Lower lobe of right lung (tissue), 2 donors: ENCODE results near the gene SLC35F3. TPM values are rescaled to one million over a fixed set of nuclear protein-coding genes. Genes with fewer than 3 reads are reported as not detected.

Source experiments
- ATAC-seq, 2 donors: fragments of 200-7000 bp; cut with Tn5 transposase; one replicate each; pipeline ENCODE4 v1.9.1; 2020 to 2022; ENCODE audit warnings: mild to moderate bottlenecking in 2 of 2, moderate library complexity in 2 of 2
- DNase-seq: peaks from one replicate; pipeline ENCODE4 v3.0.0-alpha.2; 2020
- H3K27ac ChIP-seq: fragments of 200-600 bp; one replicate; pipeline ENCODE4 v1.8.0; 2022
- H3K27me3 ChIP-seq: fragments of 200-600 bp; one replicate; pipeline ENCODE4 v1.8.0; 2022; ENCODE audit warnings: low read depth
- H3K36me3 ChIP-seq: fragments of 200-600 bp; one replicate; pipeline ENCODE4 v1.8.0; 2022; ENCODE audit warnings: mild to moderate bottlenecking
- H3K4me1 ChIP-seq: fragments of 200-600 bp; one replicate; pipeline ENCODE4 v1.8.0; 2022
- H3K4me3 ChIP-seq: fragments of 200-600 bp; one replicate; pipeline ENCODE4 v1.8.0; 2022; ENCODE audit warnings: mild to moderate bottlenecking
- H3K9me3 ChIP-seq: fragments of 200-600 bp; one replicate; pipeline ENCODE4 v1.8.0; 2022
- CTCF ChIP-seq: fragments of 200-600 bp; IDR thresholded peaks from one replicate; pipeline ENCODE4 v1.8.0; 2022; ENCODE audit warnings: antibody characterized with exemption, mild to moderate bottlenecking
- intact Hi-C: fragments of 100-400 bp; cut with DNase I; formaldehyde crosslinking; loops from one replicate; pipeline ENCODE4 v1.11.0; 2022
- total RNA-seq: library from RNA; stranded (reverse); fragmentation: NEBNext Ultra II Directional; extraction: Animal tissue kit (Norgen Biotek cat#: 25700); gene quantifications from one replicate; pipeline ENCODE4 v1.2.1, GENCODE V29; 2021
- donor health status: DM: no; HTN: yes; CAD: no; lungs with severe emphysema.

The SLC35F3 gene
- total RNA-seq, 1 donor from 2014 or later: 0.41 TPM

DNA sequence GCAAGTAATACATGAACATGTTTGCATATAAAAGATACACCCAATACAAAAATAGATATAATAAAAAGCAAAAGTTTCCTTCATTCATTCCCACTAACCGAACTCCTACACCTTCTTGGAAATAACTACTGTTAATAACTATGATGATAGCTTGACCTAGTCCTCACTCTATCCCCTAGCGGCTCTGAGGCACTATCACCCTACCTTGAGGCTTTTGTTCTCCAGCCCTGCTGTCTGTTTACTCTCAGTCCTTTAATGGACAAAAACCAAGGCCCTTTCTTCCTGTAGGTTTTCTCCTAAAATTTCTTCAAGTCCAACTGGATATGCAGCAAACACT is 186.6 kb downstream of the SLC35F3 start:
- Histone ChIP-seq H3K27ac (no peak overlapping the region), H3K4me3 (no peak overlapping the region), H3K27me3 (no peaks in the 10 kb centered on the region), H3K4me1 (peaks cover 6% of the 10 kb centered on the region), H3K9me3 (peaks cover 6% of the 10 kb centered on the region), H3K36me3 (no peaks in the 10 kb centered on the region)
- ATAC-seq (peak; percentile 9 to 54), DNase-seq (no peak)
- intact Hi-C loops: no loop called here
- TF ChIP-seq CTCF: no peak

DNA sequence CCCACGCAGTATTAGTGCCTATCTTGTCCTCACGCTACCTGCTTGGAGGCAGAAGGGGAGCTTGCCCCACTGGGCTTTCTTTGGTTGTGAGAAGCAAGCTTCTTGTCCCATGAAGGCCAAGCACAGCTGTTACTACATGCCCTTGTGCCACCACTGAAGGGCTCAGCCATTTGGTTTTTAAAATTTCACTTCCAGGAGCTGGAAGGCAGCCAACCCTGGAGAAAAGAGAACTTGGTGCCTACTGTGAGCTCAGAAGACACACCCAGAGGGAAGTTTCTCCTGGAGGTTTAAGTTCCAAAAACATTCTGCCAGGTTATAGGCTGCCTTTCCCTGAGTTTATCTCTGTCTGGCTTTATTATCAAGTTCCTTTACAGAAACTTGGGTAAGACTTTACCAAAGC is 187.4 kb downstream of the SLC35F3 start:
- Histone ChIP-seq H3K9me3 (peaks cover 6% of the 10 kb centered on the region), H3K4me3 (no peak overlapping the region), H3K36me3 (no peaks in the 10 kb centered on the region), H3K27ac (no peak overlapping the region), H3K27me3 (no peaks in the 10 kb centered on the region), H3K4me1 (peaks cover 6% of the 10 kb centered on the region)
- no peak for TF ChIP-seq CTCF
- intact Hi-C loops: no loop called here
- DNase-seq (no peak), ATAC-seq (no peak)

DNA sequence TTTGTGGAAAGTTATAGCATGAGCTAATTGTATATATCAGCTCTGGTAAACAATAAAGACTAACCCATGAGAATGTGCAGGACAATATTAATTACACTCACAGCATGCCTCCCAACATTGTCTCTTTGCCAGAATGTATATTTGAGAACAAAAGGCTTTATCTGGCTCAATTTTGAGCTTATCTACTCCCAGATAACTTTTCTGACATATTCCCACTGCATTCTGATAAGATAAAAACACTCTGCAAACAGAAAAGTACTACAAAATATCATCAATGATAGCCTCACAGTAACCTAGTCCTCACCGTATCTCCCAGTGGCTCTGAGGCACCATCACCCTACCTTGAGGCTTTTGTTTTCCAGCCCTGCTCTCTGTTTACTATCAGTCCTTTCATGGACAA is 188.6 kb downstream of the SLC35F3 start:
- H3K27me3 ChIP-seq: no peaks in the 10 kb centered on the region
- DNase-seq (no peak), ATAC-seq (no peak)
- H3K36me3 ChIP-seq: no peaks in the 10 kb centered on the region
- peaks cover 6% of the 10 kb centered on the region for H3K9me3 ChIP-seq
- no peak overlapping the region for H3K4me3 ChIP-seq
- no peak overlapping the region for H3K27ac ChIP-seq
- no peak for TF ChIP-seq CTCF
- intact Hi-C loops: no loop called here
- peaks cover 6% of the 10 kb centered on the region for H3K4me1 ChIP-seq

GRCh38 chr1:234093741-234094140 is 189.3 kb downstream of the SLC35F3 start:
- Histone ChIP-seq H3K36me3 (no peaks in the 10 kb centered on the region), H3K27me3 (no peaks in the 10 kb centered on the region), H3K4me1 (peaks cover 6% of the 10 kb centered on the region), H3K27ac (no peak overlapping the region), H3K4me3 (no peak overlapping the region), H3K9me3 (peaks cover 6% of the 10 kb centered on the region)
- TF ChIP-seq CTCF: no peak
- ATAC-seq (no peak), DNase-seq (no peak)
- intact Hi-C loops: no loop called here

DNA sequence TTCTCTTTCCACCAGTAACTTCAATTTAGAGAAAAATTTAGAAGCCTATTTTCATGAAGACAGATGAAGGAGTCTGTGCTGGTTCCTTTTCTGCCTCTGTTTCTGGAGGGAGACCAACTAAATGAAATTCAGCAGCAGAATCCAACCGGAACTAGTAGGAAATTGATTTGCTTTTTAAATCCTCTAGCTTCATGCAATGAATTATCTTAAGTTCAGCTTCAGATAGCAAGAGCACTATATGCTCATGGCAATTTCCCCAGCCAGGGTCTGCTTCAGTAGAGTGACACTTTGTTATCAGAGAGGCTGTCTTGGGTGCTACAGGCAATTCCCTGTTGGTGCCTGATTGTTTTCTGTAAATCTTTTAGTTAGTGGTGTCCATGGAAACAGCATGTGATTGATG is 189.7 kb downstream of the SLC35F3 start:
- H3K9me3 ChIP-seq: peaks cover 6% of the 10 kb centered on the region
- no peak for ATAC-seq
- intact Hi-C loops: no loop called here
- H3K4me1 ChIP-seq: peaks cover 6% of the 10 kb centered on the region
- no peak overlapping the region for H3K4me3 ChIP-seq
- DNase-seq: no peak
- no peaks in the 10 kb centered on the region for H3K27me3 ChIP-seq
- no peak for TF ChIP-seq CTCF
- H3K36me3 ChIP-seq: no peaks in the 10 kb centered on the region
- H3K27ac ChIP-seq: no peak overlapping the region

- ATAC-seq: no peak
- intact Hi-C loops: no loop called here
- no peaks in the 10 kb centered on the region for H3K27me3 ChIP-seq
Observed at GRCh38 chr1:234096161-234096770, 191.8 kb downstream of the SLC35F3 start.

More at GRCh38 chr1:234096161-234096770, 191.8 kb downstream of the SLC35F3 start:
- no peak for DNase-seq
- H3K27ac ChIP-seq: no peak overlapping the region
- no peaks in the 10 kb centered on the region for H3K36me3 ChIP-seq
- H3K4me3 ChIP-seq: no peak overlapping the region
- no peaks in the 10 kb centered on the region for H3K9me3 ChIP-seq
- TF ChIP-seq CTCF: no peak
- H3K4me1 ChIP-seq: peaks cover 3% of the 10 kb centered on the region
